HepG2 (cell line): ENCODE results near the gene INKA2. TPM values are rescaled to one million over a fixed set of nuclear protein-coding genes. Genes with fewer than 3 reads are reported as not detected.

Source experiments
- ADNP ChIP-seq: sonication (generic); formaldehyde crosslinking; IDR thresholded peaks from 2 replicates; pipeline ENCODE4 v1.4.0; 2020; ENCODE audit warnings: missing genetic modification reagents
- ARNT2 ChIP-seq: sonication (generic); formaldehyde crosslinking; IDR thresholded peaks from 2 replicates; pipeline ENCODE4 v1.8.0; 2022; ENCODE audit warnings: mild to moderate bottlenecking, low read depth, missing genetic modification reagents, moderate library complexity
- ATF6 ChIP-seq: sonication (generic); formaldehyde crosslinking; conservative IDR thresholded peaks from 2 replicates; pipeline ENCODE4 v1.4.0; 2020; ENCODE audit warnings: missing genetic modification reagents
- BCL6 ChIP-seq: IDR thresholded peaks from 2 replicates; pipeline ENCODE4 v1.6.1; 2016; ENCODE audit warnings: missing genetic modification reagents, missing compliant biosample characterization
- CEBPG ChIP-seq: IDR thresholded peaks from 2 replicates; pipeline ENCODE4 v1.6.1; 2016
- EHMT2 ChIP-seq: fragments of 200-600 bp; sonication (generic); IDR thresholded peaks from 2 replicates; pipeline ENCODE4 v1.7.0; 2017; ENCODE audit warnings: antibody characterized with exemption, low read depth, low read length, borderline replicate concordance
- FOXK2 ChIP-seq: fragments of 450-650 bp; IDR thresholded peaks from 2 replicates; pipeline ENCODE4 v1.6.1; 2016
- NRL ChIP-seq: sonication (generic); formaldehyde crosslinking; IDR thresholded peaks from 2 replicates; pipeline ENCODE4 v1.5.0; 2020; ENCODE audit warnings: missing genetic modification reagents, mild to moderate bottlenecking, moderate library complexity, borderline replicate concordance
- REST ChIP-seq, 2 experiments: IDR thresholded peaks; 2 replicates each; pipeline ENCODE4 v1.6.1; 2011 to 2012; ENCODE audit warnings: low read length in 2 of 2, borderline replicate concordance in 1 of 2, low read depth in 1 of 2, mild to moderate bottlenecking in 1 of 2, moderate library complexity in 1 of 2
- SP140L ChIP-seq: sonication (generic); formaldehyde crosslinking; IDR thresholded peaks from 2 replicates; pipeline ENCODE4 v1.4.0; 2020; ENCODE audit warnings: missing genetic modification reagents, borderline replicate concordance
- ZBTB7B ChIP-seq: sonication (generic); formaldehyde crosslinking; IDR thresholded peaks from 2 replicates; pipeline ENCODE4 v1.4.0; 2020; ENCODE audit warnings: missing genetic modification reagents
- ZNF142 ChIP-seq: sonication (generic); formaldehyde crosslinking; IDR thresholded peaks from 2 replicates; pipeline ENCODE4 v1.4.0; 2020; ENCODE audit warnings: missing genetic modification reagents
- ZNF317 ChIP-seq: sonication (generic); formaldehyde crosslinking; IDR thresholded peaks from 2 replicates; pipeline ENCODE4 v1.5.0; 2020; ENCODE audit warnings: mild to moderate bottlenecking, missing genetic modification reagents
- ZNF557 ChIP-seq: sonication (generic); formaldehyde crosslinking; IDR thresholded peaks from 2 replicates; pipeline ENCODE4 v1.4.0; 2020; ENCODE audit warnings: missing genetic modification reagents
- ZNF724P ChIP-seq: sonication (generic); formaldehyde crosslinking; IDR thresholded peaks from 2 replicates; pipeline ENCODE4 v1.8.0; 2022; ENCODE audit warnings: missing genetic modification reagents, borderline replicate concordance
- polyA plus RNA-seq, 8 experiments: library from polyadenylated mRNA; depleted of rRNA in 3 of 8; stranded (reverse) in 7 of 8; unstranded in 1 of 8; fragments of >200 nt; fragmentation: Illumina TruSeq in 4 of 8; extraction: Trizol in 4 of 8; gene quantifications; 2 replicates each; pipeline versions ENCODE4 v1.2.1 to v1.2.3, GENCODE V29; 2011 to 2016; ENCODE audit warnings: low read depth in 4 of 8, missing spikeins in 1 of 8, mixed read lengths in 1 of 8; ENCODE audit not compliant: insufficient read depth in 1 of 8
- total RNA-seq, 5 experiments: library from RNA; depleted of rRNA; stranded (reverse); fragments of >200 nt; fragmentation: Illumina TruSeq; extraction: Trizol; gene quantifications; 2 replicates each; pipeline ENCODE4 v1.2.3, GENCODE V29; 2016; ENCODE audit warnings: low read depth in 1 of 5
- TF ChIP-seq, protein P1 (sequence below): sonication (generic); formaldehyde crosslinking; IDR thresholded peaks from 2 replicates; pipeline ENCODE4 v1.4.0; 2020; ENCODE audit warnings: mild to moderate bottlenecking, low read depth, missing genetic modification reagents

INKA2 gene
- total and polyA plus RNA-seq, 2 of the 13 experiments (the other 11 are each of a cell fraction or from before 2014, with no cell fraction given): 2.6 to 4.6 TPM

- TF ChIP-seq ARNT2 (no peak), ZNF142 (CRISPR knock-in tag) (no peak), SP140L (CRISPR knock-in tag) (no peak), ZBTB7B (CRISPR knock-in tag) (no peak), FOXK2 (no peak), EHMT2 (peak; percentile 73; the same call in 1 of the 2 replicates), ATF6 (CRISPR knock-in tag) (no peak), ZNF724P (CRISPR knock-in tag) (no peak), CEBPG (CRISPR knock-in tag) (peak; percentile 59), ZNF317 (no peak), ADNP (CRISPR knock-in tag) (no peak), REST (IDR thresholded peaks at IDR 0.05; ENCODE audit: borderline replicate concordance in 1 of 2, low read depth in 1 of 2, low read length in 2 of 2) (no peak), BCL6 (peak; percentile 12; the same call in 1 of the 2 replicates), NRL (CRISPR knock-in tag) (no peak; the same call in 1 of the 2 replicates), ZNF557 (CRISPR knock-in tag) (no peak)
- TF ChIP-seq, protein P1, sequence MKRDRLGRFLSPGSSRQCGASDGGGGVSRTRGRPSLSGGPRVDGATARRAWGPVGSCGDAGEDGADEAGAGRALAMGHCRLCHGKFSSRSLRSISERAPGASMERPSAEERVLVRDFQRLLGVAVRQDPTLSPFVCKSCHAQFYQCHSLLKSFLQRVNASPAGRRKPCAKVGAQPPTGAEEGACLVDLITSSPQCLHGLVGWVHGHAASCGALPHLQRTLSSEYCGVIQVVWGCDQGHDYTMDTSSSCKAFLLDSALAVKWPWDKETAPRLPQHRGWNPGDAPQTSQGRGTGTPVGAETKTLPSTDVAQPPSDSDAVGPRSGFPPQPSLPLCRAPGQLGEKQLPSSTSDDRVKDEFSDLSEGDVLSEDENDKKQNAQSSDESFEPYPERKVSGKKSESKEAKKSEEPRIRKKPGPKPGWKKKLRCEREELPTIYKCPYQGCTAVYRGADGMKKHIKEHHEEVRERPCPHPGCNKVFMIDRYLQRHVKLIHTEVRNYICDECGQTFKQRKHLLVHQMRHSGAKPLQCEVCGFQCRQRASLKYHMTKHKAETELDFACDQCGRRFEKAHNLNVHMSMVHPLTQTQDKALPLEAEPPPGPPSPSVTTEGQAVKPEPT (CRISPR knock-in tag): no peak
Observed at GRCh38 chr1:111733183-111733991, 5.8 kb downstream of the INKA2 start (continued).
